ENCODE measurements around the gene MKNK2. TPM values are rescaled to one million over a fixed set of nuclear protein-coding genes. Genes with fewer than 3 reads are reported as not detected.
A peak's percentile ranks its signal among the peaks of the same experiment; 100 is the strongest.
"Not testable (repeated sequence)": the region's sequence is repeated elsewhere in the genome, so short reads cannot be mapped to it uniquely, and the experiment has no call there.

The MKNK2 gene
- total and polyA plus RNA-seq, 2 experiments from 2014 or later: 28.9 to 78.6 TPM

DNA sequence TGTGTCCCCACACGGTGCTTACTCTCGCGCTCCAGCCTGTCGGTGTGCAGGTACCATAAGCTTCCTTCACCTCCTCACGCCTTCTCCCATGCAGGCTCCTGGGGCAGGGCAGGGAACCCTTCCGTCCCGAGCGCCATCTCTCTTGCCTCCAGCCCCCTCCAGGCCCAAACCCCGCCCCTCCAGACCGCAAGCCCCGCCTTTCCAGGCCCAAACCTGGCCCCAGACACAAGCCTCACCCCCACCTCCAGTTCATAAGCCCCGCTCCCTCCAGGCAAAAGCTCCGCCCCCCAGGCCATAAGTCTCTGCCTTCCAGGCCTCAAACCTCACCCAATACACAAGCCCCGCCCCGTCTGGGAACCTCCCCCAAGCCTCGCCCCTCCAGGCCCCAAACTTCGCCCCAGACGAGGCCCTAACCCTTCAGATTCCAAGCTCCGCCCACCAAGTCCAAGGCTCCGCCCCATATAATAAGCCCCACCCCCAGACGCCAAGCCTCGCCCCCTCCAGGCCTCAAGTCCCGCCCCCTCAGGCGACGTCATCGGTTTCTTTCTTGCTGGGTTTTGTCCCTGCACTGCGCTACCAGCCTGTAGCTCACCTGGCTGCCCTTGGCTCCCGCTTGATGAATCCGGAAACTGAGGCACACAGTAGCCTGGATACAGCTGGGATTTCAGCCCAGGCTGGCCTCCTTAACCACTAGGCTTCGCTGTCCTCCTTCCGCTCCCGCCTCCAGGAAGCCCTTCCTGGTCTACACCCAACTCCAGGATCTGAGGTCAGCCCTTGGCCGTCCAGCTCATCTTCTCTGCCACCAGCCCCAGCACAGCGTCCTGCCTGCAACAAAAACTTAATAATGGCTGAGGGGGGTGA is 16.1 kb downstream of the MKNK2 start:
- TF ChIP-seq EZH2phosphoT487 (IDR thresholded peaks at IDR 0.05; ENCODE audit: insufficient read depth, low read depth): no peak
- Histone ChIP-seq H3F3A (ENCODE audit: insufficient read depth) (peaks cover 10% of the 10 kb centered on the region), H4K20me1 (ENCODE audit: insufficient read depth) (no peaks in the 10 kb centered on the region), H3K9me2 (ENCODE audit: insufficient read depth) (no peaks in the 10 kb centered on the region), H3K9me3 (ENCODE audit: low read depth) (no peaks in the 10 kb centered on the region), H3K4me1 (ENCODE audit: insufficient read depth) (peaks cover 10% of the 10 kb centered on the region), H2AFZ (no peak overlapping the region), H3K4me3 (no peak overlapping the region), H3K9ac (no peak overlapping the region), H3K27me3 (replicated peaks; ENCODE audit: insufficient read depth) (no peaks in the 10 kb centered on the region), H3K4me2 (ENCODE audit: unreplicated experiment) (no peak overlapping the region), H3K79me2 (ENCODE audit: insufficient read depth) (no peaks in the 10 kb centered on the region), H3K27ac (no peak overlapping the region), H3K36me3 (ENCODE audit: low read depth) (no peaks in the 10 kb centered on the region; the same call in 1 of the 2 replicates)
- in situ Hi-C loops (cut with MboI): no loop called here
- DNase-seq: peak; percentile 70
- 42 to 48% methylated on average over 17 to 34 of the region's 34 CpGs for WGBS, 2 experiments (ENCODE audit: low coverage in 1 of 2, low lambda C conversion rate in 2 of 2, missing lambda C conversion rate in 2 of 2)

DNA sequence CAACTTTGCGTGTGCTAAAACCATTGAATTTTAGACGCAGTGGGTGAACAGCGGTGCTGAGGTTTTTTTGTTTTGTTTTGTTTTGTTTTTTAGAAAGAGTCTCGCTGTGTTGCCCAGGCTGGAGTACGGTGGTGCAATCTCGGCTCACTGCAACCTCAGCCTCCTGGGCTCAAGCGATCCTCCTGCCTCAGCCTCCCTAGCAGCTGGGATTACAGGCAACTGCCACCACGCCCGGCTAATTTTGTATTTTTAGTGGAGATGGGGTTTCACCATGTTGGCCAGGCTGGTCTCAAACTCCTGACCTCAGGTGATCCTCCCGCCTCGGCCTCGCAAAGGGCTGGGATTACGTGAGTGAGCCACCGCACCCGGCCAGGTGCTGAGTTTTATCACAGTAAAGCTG is 16.8 kb downstream of the MKNK2 start:
- H3K4me3 ChIP-seq; H3K27me3 ChIP-seq (replicated peaks; ENCODE audit: insufficient read depth); H4K20me1 ChIP-seq (ENCODE audit: insufficient read depth); H2AFZ ChIP-seq; H3K9ac ChIP-seq; H3K9me3 ChIP-seq (ENCODE audit: low read depth); in situ Hi-C loops (cut with MboI); H3K79me2 ChIP-seq (ENCODE audit: insufficient read depth); H3K9me2 ChIP-seq (ENCODE audit: insufficient read depth); H3K27ac ChIP-seq; H3K4me2 ChIP-seq (ENCODE audit: unreplicated experiment); DNase-seq; H3K36me3 ChIP-seq (ENCODE audit: low read depth): not testable (repeated sequence)
- Histone ChIP-seq H3F3A (ENCODE audit: insufficient read depth) (peaks cover 10% of the 10 kb centered on the region), H3K4me1 (ENCODE audit: insufficient read depth) (peaks cover 11% of the 10 kb centered on the region)
- 93 to 95% methylated on average over 15 of the region's 15 CpGs for WGBS, 2 experiments (ENCODE audit: low coverage in 1 of 2, low lambda C conversion rate in 2 of 2, missing lambda C conversion rate in 2 of 2)

DNA sequence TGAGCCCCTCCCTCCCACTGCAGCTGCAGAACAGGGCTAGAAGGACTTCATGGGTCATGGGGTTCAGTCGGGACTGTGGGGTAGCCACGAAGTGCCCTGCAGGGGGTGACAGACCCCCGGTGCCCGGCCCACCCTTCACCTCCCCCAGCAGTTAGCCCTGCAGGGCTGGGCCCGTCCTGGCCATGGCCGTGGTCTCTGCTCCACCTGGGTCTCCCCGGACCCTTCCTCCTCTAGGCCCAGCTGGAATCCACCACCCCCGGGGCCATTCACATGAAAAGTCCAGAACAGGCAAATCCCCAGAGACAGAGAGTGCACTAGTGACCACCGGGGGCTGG is 17.3 kb downstream of the MKNK2 start:
- no peak overlapping the region for H3K9ac ChIP-seq
- no peaks in the 10 kb centered on the region for H3K36me3 ChIP-seq (ENCODE audit: low read depth)
- WGBS, 2 experiments (ENCODE audit: low coverage in 1 of 2, low lambda C conversion rate in 2 of 2, missing lambda C conversion rate in 2 of 2): 58 to 87% methylated on average over 2 to 9 of the region's 9 CpGs
- H3K27ac ChIP-seq: no peak overlapping the region
- no peaks in the 10 kb centered on the region for H3K27me3 ChIP-seq (replicated peaks; ENCODE audit: insufficient read depth)
- in situ Hi-C loops (cut with MboI): no loop called here
- H2AFZ ChIP-seq: no peak overlapping the region
- H3K79me2 ChIP-seq (ENCODE audit: insufficient read depth): no peaks in the 10 kb centered on the region
- DNase-seq: no peak
- H3K4me2 ChIP-seq (ENCODE audit: unreplicated experiment): no peak overlapping the region
- H3K9me2 ChIP-seq (ENCODE audit: insufficient read depth): no peaks in the 10 kb centered on the region
- TF ChIP-seq EZH2phosphoT487 (IDR thresholded peaks at IDR 0.05; ENCODE audit: insufficient read depth, low read depth) (no peak), EZH2 (IDR thresholded peaks at IDR 0.05; ENCODE audit: insufficient read depth, poor library complexity, severe bottlenecking) (no peak)
- H3K9me3 ChIP-seq (ENCODE audit: low read depth): no peaks in the 10 kb centered on the region
- H4K20me1 ChIP-seq (ENCODE audit: insufficient read depth): no peaks in the 10 kb centered on the region
- no peak overlapping the region for H3K4me3 ChIP-seq
- peaks cover 15% of the 10 kb centered on the region for H3K4me1 ChIP-seq (ENCODE audit: insufficient read depth)
- H3F3A ChIP-seq (ENCODE audit: insufficient read depth): peaks cover 10% of the 10 kb centered on the region

DNA sequence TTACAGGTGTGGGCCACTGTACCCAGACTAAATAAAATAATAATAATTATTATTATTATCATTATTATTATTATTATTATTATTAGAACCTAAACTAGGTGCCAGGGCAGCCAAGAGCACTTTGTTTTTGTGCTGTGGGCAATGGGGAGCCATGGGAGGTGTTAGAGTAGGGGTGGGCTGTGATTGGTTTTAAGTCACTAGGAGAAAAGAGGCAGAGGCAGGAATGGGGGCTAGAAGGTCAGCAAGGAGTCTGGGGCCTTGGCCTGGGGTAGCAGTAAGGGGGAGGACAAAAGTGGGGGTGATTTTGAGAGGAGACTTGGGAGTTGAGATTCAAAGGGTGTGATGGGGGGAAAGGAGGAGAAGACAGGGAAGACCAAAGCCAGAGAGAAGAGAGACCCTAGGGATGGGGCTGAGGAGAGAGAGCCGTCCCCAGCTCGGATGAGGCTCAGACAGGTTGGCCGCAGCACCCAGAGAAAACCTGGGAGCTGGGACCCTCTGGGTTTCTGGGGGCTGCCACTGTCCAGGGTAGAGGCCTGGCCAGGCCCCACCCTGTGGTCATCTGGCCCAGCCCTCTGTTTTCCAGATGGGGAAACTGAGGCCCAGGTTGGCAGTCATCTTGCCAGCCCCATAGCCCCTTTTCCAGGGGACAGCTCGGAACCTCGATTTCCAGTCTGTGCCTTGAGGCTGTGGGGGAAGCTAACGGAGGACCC is 17.8 kb downstream of the MKNK2 start:
- no peaks in the 10 kb centered on the region for H3K27me3 ChIP-seq (replicated peaks; ENCODE audit: insufficient read depth)
- no peaks in the 10 kb centered on the region for H3K9me2 ChIP-seq (ENCODE audit: insufficient read depth)
- H3K9me3 ChIP-seq (ENCODE audit: low read depth): no peaks in the 10 kb centered on the region
- no peaks in the 10 kb centered on the region for H3K79me2 ChIP-seq (ENCODE audit: insufficient read depth)
- no peak overlapping the region for H3K27ac ChIP-seq
- no peaks in the 10 kb centered on the region for H3K36me3 ChIP-seq (ENCODE audit: low read depth)
- H3K9ac ChIP-seq: no peak overlapping the region
- no peak overlapping the region for H2AFZ ChIP-seq
- DNase-seq: no peak
- 93 to 97% methylated on average over 6 of the region's 6 CpGs for WGBS, 2 experiments (ENCODE audit: low coverage in 1 of 2, low lambda C conversion rate in 2 of 2, missing lambda C conversion rate in 2 of 2)
- H3K4me2 ChIP-seq (ENCODE audit: unreplicated experiment): no peak overlapping the region
- H4K20me1 ChIP-seq (ENCODE audit: insufficient read depth): no peaks in the 10 kb centered on the region
- H3F3A ChIP-seq (ENCODE audit: insufficient read depth): peaks cover 10% of the 10 kb centered on the region
- TF ChIP-seq EZH2 (IDR thresholded peaks at IDR 0.05; ENCODE audit: insufficient read depth, poor library complexity, severe bottlenecking): no peak
- TF ChIP-seq EZH2phosphoT487 (IDR thresholded peaks at IDR 0.05; ENCODE audit: insufficient read depth, low read depth): no peak
- no peak overlapping the region for H3K4me3 ChIP-seq
- H3K4me1 ChIP-seq (ENCODE audit: insufficient read depth): peaks cover 17% of the 10 kb centered on the region
- in situ Hi-C loops (cut with MboI): no loop called here
